GM19193 (cell line): ENCODE data around the gene KLHL28.

Source experiments
- POLR2A ChIP-seq: IDR thresholded peaks from 4 replicates; pipeline ENCODE4 v1.6.1; 2011; ENCODE audit not compliant: insufficient read depth, insufficient read length; ENCODE audit errors: extremely low read depth

KLHL28 gene

DNA sequence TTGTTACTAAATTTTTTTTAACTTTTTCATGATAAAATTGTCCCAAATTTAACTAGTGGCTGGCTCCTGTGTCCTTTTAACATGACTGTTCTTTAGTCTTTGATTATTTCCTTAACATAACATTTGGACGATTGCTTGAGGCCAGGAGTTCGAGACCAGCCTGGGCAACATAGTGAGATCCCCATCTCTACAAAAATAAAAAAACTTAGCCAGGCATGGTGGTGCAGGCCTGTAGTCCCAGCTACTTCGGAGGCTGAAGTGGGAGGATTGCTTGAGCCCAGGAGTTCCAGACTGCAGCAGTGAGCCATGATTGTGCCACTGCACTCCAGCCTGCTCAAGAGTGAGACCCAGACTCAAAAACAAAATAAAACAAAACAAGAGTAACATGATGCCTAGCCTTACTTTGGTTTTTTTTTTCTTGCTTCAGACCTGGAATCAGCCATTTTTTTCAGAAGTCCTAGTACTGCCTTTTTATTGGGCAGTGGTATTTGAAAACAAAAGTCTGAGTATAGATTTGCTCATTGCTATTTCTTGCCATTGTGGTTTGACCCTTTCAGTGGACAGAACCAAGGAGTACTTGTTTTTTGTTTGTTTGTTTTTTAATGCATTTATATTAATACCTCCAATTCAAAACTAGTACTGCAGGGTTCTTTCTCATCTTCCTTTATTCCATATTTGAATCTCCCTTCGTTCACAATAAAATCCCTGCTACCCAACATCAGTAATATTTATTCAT is 5.0 kb upstream of the KLHL28 start:
- no peak for TF ChIP-seq POLR2A

DNA sequence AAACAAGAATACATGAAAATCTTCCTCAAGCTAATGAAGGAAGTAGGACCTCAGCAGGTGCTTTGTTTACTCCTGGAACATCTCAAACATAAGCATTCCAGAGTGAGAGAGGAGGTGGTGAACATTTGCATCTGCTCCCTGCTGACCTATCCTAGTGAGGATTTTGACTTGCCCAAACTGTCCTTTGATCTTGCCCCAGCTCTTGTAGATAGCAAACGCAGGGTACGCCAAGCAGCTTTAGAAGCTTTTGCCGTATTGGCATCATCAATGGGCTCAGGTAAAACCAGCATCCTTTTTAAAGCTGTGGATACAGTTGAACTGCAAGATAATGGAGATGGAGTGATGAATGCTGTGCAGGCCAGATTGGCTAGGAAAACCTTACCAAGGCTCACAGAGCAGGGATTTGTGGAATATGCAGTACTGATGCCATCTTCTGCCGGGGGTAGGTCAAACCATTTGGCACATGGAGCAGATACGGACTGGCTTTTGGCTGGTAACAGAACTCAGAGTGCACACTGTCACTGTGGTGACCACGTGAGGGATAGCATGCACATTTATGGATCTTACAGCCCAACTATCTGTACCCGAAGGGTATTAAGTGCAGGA is 2.1 kb upstream of the KLHL28 start:
- TF ChIP-seq POLR2A = no peak

- no peak for TF ChIP-seq POLR2A
Measured at GRCh38 chr14:44963044-44963528, 1.3 kb upstream of the KLHL28 start.

DNA sequence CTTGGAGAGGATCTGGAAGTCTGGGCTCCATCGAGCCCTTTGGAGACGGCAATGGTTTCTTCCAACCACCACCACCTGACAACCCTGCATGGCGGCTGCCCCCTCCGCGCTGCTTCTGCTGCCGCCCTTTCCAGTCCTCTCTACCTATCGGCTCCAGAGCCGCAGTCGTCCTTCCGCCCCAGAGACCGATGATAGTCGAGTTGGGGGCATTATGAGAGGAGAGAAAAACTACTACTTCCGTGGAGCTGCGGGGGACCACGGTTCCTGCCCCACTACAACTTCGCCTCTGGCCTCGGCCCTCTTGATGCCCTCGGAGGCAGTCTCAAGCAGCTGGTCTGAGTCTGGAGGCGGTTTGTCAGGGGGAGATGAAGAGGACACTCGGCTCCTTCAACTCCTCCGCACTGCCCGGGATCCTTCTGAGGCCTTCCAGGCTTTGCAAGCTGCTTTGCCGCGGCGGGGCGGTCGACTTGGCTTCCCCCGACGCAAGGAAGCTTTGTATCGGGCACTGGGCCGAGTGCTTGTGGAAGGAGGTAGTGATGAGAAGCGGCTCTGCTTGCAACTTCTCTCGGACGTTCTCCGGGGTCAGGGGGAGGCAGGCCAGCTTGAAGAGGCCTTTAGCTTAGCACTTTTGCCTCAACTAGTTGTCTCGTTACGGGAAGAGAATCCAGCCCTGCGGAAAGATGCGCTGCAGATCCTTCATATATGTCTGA is 742 bp upstream of the KLHL28 start:
- TF ChIP-seq POLR2A = no peak

DNA sequence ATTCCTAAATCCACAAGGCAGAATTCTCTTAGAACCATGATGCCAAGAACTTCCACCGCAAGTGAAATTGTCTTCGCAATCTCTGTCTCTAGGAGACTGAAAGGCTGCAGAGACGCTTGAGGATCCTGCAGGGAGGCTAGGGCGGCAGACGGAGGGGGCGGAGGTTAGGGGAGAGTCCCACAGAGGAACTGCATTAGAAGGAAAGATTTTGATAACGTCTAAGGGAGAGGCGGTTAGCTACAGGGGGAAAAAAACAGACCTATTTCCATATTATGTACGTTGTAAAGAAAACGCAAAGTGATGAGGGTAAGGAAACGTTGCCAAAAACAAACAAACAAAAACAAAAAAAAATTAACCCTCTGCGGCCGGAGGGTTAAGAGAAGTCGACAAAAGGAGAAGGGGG is 595 bp downstream of the KLHL28 start:
- TF ChIP-seq POLR2A = no peak

DNA sequence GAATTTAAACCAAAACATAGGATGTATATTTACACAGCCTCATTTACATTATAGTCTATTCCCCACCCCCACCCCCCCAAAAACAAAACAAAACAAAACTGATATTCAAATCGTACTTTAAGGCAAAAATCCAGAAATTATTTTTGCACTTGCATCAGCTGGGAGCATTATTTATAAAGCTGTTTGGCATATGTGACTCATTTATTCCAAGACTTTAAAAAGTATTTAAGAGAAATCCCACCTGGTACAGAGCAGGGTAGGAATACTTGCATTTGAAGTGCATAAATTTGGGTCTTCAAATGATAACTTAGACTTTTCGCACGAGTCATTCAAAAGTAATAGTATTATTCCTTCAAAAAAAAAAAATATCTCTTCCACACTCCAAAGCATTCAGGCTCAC is 1.1 kb downstream of the KLHL28 start:
- no peak for TF ChIP-seq POLR2A

DNA sequence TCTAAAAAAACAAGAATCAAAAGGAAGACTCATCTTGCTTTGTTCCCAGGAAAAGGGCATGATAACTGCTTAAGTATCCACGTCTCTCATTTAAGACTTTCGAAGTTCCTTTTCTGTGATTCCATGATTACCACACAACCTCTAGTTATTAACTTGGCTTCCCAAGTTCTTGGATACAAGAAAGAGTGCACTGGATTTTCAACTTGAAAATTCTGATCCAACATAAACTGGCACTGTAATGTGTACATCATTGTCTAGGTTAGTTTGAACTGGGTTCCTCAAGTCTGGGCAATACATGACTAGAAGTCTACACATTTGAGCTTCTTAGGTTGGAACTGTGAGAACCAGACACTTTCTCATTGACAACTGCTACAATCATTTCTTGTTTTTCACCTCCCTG is 1.6 kb downstream of the KLHL28 start:
- TF ChIP-seq POLR2A = no peak

GRCh38 chr14:44959538-44959937 is 2.2 kb downstream of the KLHL28 start:
- TF ChIP-seq POLR2A = no peak

- no peak for TF ChIP-seq POLR2A
Measured at GRCh38 chr14:44956866-44957265, 4.9 kb downstream of the KLHL28 start.

GRCh38 chr14:44955528-44955927 is 6.2 kb downstream of the KLHL28 start:
- TF ChIP-seq POLR2A = no peak

- no peak for TF ChIP-seq POLR2A
Measured at GRCh38 chr14:44954750-44955149, 7.0 kb downstream of the KLHL28 start.

- no peak for TF ChIP-seq POLR2A
Measured at GRCh38 chr14:44952391-44953110, 9.2 kb downstream of the KLHL28 start.

DNA sequence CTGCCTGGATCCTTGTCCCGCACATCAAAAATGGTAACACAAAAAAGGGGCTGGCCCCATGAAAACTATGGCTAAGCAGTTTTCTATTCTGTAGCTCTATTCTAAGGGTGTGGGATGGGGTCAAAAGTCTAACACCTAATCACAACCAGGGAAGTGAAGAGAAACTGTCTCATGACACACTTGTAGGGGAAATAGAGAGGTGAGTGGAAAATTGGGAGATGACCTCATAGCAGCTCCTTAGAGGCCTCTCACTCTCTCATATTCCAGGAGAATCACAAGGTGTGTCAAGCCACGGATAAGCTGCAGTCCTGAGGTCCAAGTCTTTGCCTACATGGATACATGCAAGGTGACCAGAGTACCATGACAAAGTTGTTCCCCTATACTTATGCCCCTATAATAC is 10.7 kb downstream of the KLHL28 start:
- no peak for TF ChIP-seq POLR2A

- TF ChIP-seq POLR2A = no peak
Measured at GRCh38 chr14:44945264-44945663, 16.5 kb downstream of the KLHL28 start.

DNA sequence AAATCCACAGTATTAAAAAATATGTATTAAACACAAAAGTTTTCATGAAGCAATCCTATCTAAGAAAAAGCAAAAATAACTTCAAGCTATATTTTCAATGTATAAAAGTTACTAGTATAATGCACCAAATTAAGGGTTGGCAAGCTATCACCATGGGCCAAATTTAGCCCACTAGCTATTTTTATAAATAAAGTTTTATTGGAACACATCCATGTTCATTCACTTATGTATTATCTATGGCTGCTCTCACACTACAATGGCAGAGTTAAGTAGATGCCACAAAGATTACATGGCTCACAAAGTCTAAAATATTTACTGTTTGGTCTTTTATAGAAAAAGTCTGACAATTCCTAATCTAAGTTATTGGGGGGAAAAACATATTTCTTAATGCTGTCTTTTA is 17.6 kb downstream of the KLHL28 start:
- no peak for TF ChIP-seq POLR2A
